GM12878 (cell line): Measurements from ENCODE around the gene ADCY5. TPM values are rescaled to one million over a fixed set of nuclear protein-coding genes. Genes with fewer than 3 reads are reported as not detected.

Source experiments
- ATAC-seq: fragments of 200-7000 bp; cut with Tn5 transposase; 3 replicates; pipeline ENCODE4 v1.9.1; 2020; ENCODE audit warnings: mild to moderate bottlenecking, moderate library complexity
- BruUV-seq: library from RNA; stranded (reverse); fragments of 400-500 nt; replicated peaks from 2 replicates; lab custom pipeline; 2021; lab: Mats Ljungman, UMichigan
- CTCF ChIA-PET: fragments of 300-600 bp; sonication (Branson Sonifier 250); formaldehyde crosslinking; extraction: SDS; loops from one replicate; lab custom pipeline; 2021; ENCODE audit warnings: inconsistent platforms; lab: Yijun Ruan, JAX
- POLR2A ChIA-PET: fragments of 350-600 bp; formaldehyde crosslinking; extraction: SDS; loops from one replicate; lab custom pipeline; 2021; ENCODE audit warnings: inconsistent platforms; lab: Charles Lee
- RAD21 ChIA-PET: fragments of 300-600 bp; sonication (Branson Sonifier 250); formaldehyde crosslinking; loops from one replicate; lab custom pipeline; 2023; ENCODE audit warnings: antibody characterized with exemption; ENCODE audit not compliant: unreplicated experiment; lab: Charles Lee
- SMC1A ChIA-PET: fragments of 300-600 bp; sonication (Branson Sonifier 250); formaldehyde crosslinking; loops from one replicate; lab custom pipeline; 2023; ENCODE audit not compliant: unreplicated experiment, uncharacterized antibody; lab: Charles Lee
- DNase-seq: peaks from one replicate; pipeline ENCODE4 v3.0.0-alpha.2; 2011; ENCODE audit warnings: low read depth, low spot score
- FAIRE-seq: peaks from 3 replicates; lab custom pipeline; 2011; peaks lifted over from hg19 to GRCh38; lab: Jason Lieb, UNC
- H2AFZ ChIP-seq: 2 replicates; pipeline ENCODE4 v1.6.0; 2011; ENCODE audit warnings: low read depth, low read length, control low read depth; ENCODE audit not compliant: control insufficient read depth
- H3K27ac ChIP-seq: 2 replicates; pipeline ENCODE4 v1.5.1; 2011; ENCODE audit warnings: control low read depth; ENCODE audit not compliant: control insufficient read depth, insufficient read depth
- H3K27me3 ChIP-seq, 2 experiments: replicated peaks in 1 of 2; 2 replicates each; pipeline versions ENCODE4 v1.6.0 to v1.6.1; 2011; ENCODE audit warnings: low read length in 1 of 2; ENCODE audit not compliant: control insufficient read depth in 2 of 2, insufficient read depth in 2 of 2
- H3K36me3 ChIP-seq, 2 experiments: 2 replicates each; pipeline ENCODE4 v1.5.1; 2011; ENCODE audit warnings: low read length in 1 of 2; ENCODE audit not compliant: control insufficient read depth in 2 of 2, insufficient read depth in 2 of 2
- H3K4me1 ChIP-seq: 2 replicates; pipeline ENCODE4 v1.6.1; 2011; ENCODE audit warnings: mild to moderate bottlenecking, low read length, moderate library complexity, mixed read lengths; ENCODE audit not compliant: control insufficient read depth, insufficient read depth
- H3K4me2 ChIP-seq: 2 replicates; pipeline ENCODE4 v1.6.0; 2011; ENCODE audit warnings: control low read depth; ENCODE audit not compliant: control insufficient read depth, insufficient read depth
- H3K4me3 ChIP-seq: fragments of 200-600 bp; sonication (generic); 2 replicates; pipeline ENCODE4 v1.5.1; 2016
- H3K79me2 ChIP-seq: 2 replicates; pipeline ENCODE4 v1.6.0; 2011; ENCODE audit warnings: low read length; ENCODE audit not compliant: control insufficient read depth, insufficient read depth
- H3K9ac ChIP-seq: 2 replicates; pipeline ENCODE4 v1.8.0; 2011; ENCODE audit warnings: low read length, control low read depth, mixed read lengths; ENCODE audit not compliant: control insufficient read depth, insufficient read depth
- H3K9me3 ChIP-seq: replicated peaks from 3 replicates; pipeline ENCODE4 v1.5.1; 2011; ENCODE audit warnings: mild to moderate bottlenecking, low read length; ENCODE audit not compliant: control insufficient read depth, insufficient read depth
- H4K20me1 ChIP-seq: 2 replicates; pipeline ENCODE4 v1.6.0; 2011; ENCODE audit not compliant: control insufficient read depth, insufficient read depth
- CBX5 ChIP-seq: sonication (generic); IDR thresholded peaks from 2 replicates; pipeline ENCODE4 v1.6.1; 2016; ENCODE audit warnings: low read depth, moderate library complexity, mild to moderate bottlenecking, inconsistent platforms
- CREB1 ChIP-seq: IDR thresholded peaks from 2 replicates; pipeline ENCODE4 v1.6.1; 2012; ENCODE audit warnings: low read depth, mild to moderate bottlenecking, inconsistent platforms
- NR2C1 ChIP-seq: fragments of 450-650 bp; IDR thresholded peaks from 2 replicates; pipeline ENCODE4 v1.6.1; 2017; ENCODE audit warnings: antibody characterized with exemption, mild to moderate bottlenecking, moderate library complexity
- RAD51 ChIP-seq: fragments of 450-650 bp; IDR thresholded peaks from 2 replicates; pipeline ENCODE4 v1.6.1; 2016; ENCODE audit warnings: moderate library complexity, mild to moderate bottlenecking, inconsistent platforms
- SIN3A ChIP-seq: IDR thresholded peaks from 2 replicates; pipeline ENCODE4 v1.6.1; 2012; ENCODE audit warnings: low read depth, low read length, improper control_type of control experiment
- TBL1XR1 ChIP-seq: IDR thresholded peaks from 2 replicates; pipeline ENCODE4 v1.6.1; 2012; ENCODE audit warnings: low read depth, low read length, improper control_type of control experiment
- WRNIP1 ChIP-seq: IDR thresholded peaks from 2 replicates; pipeline ENCODE4 v1.6.1; 2011; ENCODE audit warnings: low read depth, low read length, improper control_type of control experiment, borderline replicate concordance
- WGBS: methylation state at CpG from one replicate; pipeline ENCODE4 v1.1.6; 2016; ENCODE audit warnings: low lambda C conversion rate; ENCODE audit not compliant: insufficient replicate concordance, insufficient coverage; ENCODE audit errors: missing lambda C conversion rate; 5-methylcytosine and 5-hydroxymethylcytosine counted together
- in situ Hi-C: fragments of 300-500 bp; cut with MboI; formaldehyde crosslinking; loops from 9 replicates; pipeline ENCODE4 v1.14.3; 2018; ENCODE audit warnings: mixed read lengths
- intact Hi-C: fragments of 100-400 bp; cut with micrococcal nuclease; formaldehyde crosslinking; loops from one replicate; pipeline ENCODE4 v1.14.2; 2022; ENCODE audit not compliant: unreplicated experiment
- polyA plus RNA-seq, 11 experiments: library from polyadenylated mRNA; depleted of rRNA in 4 of 11; unstranded in 6 of 11; stranded (reverse) in 5 of 11; fragments of >200 nt; fragmentation: Nextera tagmentation in 4 of 11; fragmentation: Illumina TruSeq in 1 of 11; extraction: Ambion mirVana in 4 of 11; extraction: Trizol in 1 of 11; gene quantifications; 1 replicate in 1 of 11; 2 replicates in 10 of 11; pipeline versions ENCODE4 v1.2.1 to v1.2.3, GENCODE V29; 2011 to 2016; ENCODE audit warnings: inconsistent platforms in 2 of 11, missing spikeins in 2 of 11, low read depth in 1 of 11
- total RNA-seq, 4 experiments: library from RNA; depleted of rRNA in 3 of 4; stranded (reverse); fragments of >200 nt in 3 of 4; fragmentation: Illumina TruSeq in 1 of 4; extraction: Trizol in 1 of 4; gene quantifications; 2 replicates each; pipeline versions ENCODE4 v1.2.1 to v1.2.3, GENCODE V29; 2013 to 2021
- TF ChIP-seq, protein P1 (sequence below): fragments of 450-650 bp; IDR thresholded peaks from 2 replicates; pipeline ENCODE4 v1.6.1; 2017; ENCODE audit warnings: mild to moderate bottlenecking
- TF ChIP-seq, protein P2 (sequence below): fragments of 450-650 bp; formaldehyde crosslinking; IDR thresholded peaks from 2 replicates; pipeline ENCODE4 v1.4.0; 2020; ENCODE audit warnings: mild to moderate bottlenecking, moderate library complexity
- TF ChIP-seq, protein P3 (sequence below): fragments of 450-650 bp; formaldehyde crosslinking; IDR thresholded peaks from 2 replicates; pipeline ENCODE4 v1.4.0; 2022; ENCODE audit warnings: mild to moderate bottlenecking, moderate library complexity
- TF ChIP-seq, protein P4 (sequence below): fragments of 450-650 bp; IDR thresholded peaks from 2 replicates; pipeline ENCODE4 v1.6.1; 2017; ENCODE audit warnings: mild to moderate bottlenecking, low read depth, inconsistent platforms; ENCODE audit not compliant: poor library complexity, severe bottlenecking

ADCY5 gene
- total and polyA plus RNA-seq, 10 of the 15 experiments (the other 5 are each of a cell fraction or from before 2014, with no cell fraction given): under 0.01 to 0.24 (median 0.02) TPM; not detected in 4

DNA sequence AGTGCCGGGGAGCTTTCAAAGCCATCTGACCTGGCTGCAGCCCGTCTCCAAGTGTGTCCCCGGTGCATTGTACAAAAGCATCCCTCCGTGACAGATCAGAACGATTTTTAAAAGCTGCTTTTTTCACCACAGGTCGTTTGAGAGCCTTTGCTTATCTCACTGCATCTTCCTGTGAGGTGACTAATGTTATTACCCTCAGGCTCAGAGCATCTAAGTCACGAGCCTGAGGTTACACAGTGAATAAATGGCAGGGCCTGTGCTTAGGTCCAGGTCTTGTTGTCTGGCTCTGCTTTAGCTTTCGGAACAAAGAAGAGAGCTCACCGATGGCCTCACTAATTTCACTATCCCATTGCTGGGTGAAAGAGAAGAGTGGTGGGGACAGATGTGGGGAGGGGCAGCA, 163.8 kb downstream of the ADCY5 start:
- ChIA-PET RAD21 (no interaction called here), CTCF (interaction anchor here (1.2 kb wide), 1 partner anchor 22 kb away, joined by 3 read pairs; no protein-coding TSS in a partner anchor), POLR2A (no interaction called here), SMC1A (no interaction called here)
- Histone ChIP-seq H3K36me3 (no peaks in the 10 kb centered on the region), H3K4me1 (no peaks in the 10 kb centered on the region), H4K20me1 (no peaks in the 10 kb centered on the region), H3K4me2 (no peak overlapping the region), H3K4me3 (no peak overlapping the region), H2AFZ (no peak overlapping the region), H3K9me3 (no peaks in the 10 kb centered on the region), H3K9ac (no peak overlapping the region), H3K27me3 (no peaks in the 10 kb centered on the region), H3K79me2 (no peaks in the 10 kb centered on the region), H3K27ac (no peak overlapping the region)
- DNase-seq: no peak
- BruUV-seq: no TSS peak
- no peak for ATAC-seq
- intact Hi-C loops: no loop called here
- no peak for FAIRE-seq
- 51% methylated on average over 9 of the region's 9 CpGs for WGBS
- in situ Hi-C loops: no loop called here
- TF ChIP-seq, protein P1, sequence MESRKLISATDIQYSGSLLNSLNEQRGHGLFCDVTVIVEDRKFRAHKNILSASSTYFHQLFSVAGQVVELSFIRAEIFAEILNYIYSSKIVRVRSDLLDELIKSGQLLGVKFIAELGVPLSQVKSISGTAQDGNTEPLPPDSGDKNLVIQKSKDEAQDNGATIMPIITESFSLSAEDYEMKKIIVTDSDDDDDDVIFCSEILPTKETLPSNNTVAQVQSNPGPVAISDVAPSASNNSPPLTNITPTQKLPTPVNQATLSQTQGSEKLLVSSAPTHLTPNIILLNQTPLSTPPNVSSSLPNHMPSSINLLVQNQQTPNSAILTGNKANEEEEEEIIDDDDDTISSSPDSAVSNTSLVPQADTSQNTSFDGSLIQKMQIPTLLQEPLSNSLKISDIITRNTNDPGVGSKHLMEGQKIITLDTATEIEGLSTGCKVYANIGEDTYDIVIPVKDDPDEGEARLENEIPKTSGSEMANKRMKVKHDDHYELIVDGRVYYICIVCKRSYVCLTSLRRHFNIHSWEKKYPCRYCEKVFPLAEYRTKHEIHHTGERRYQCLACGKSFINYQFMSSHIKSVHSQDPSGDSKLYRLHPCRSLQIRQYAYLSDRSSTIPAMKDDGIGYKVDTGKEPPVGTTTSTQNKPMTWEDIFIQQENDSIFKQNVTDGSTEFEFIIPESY: no peak
- TF ChIP-seq NR2C1: no peak
- TF ChIP-seq, protein P2, sequence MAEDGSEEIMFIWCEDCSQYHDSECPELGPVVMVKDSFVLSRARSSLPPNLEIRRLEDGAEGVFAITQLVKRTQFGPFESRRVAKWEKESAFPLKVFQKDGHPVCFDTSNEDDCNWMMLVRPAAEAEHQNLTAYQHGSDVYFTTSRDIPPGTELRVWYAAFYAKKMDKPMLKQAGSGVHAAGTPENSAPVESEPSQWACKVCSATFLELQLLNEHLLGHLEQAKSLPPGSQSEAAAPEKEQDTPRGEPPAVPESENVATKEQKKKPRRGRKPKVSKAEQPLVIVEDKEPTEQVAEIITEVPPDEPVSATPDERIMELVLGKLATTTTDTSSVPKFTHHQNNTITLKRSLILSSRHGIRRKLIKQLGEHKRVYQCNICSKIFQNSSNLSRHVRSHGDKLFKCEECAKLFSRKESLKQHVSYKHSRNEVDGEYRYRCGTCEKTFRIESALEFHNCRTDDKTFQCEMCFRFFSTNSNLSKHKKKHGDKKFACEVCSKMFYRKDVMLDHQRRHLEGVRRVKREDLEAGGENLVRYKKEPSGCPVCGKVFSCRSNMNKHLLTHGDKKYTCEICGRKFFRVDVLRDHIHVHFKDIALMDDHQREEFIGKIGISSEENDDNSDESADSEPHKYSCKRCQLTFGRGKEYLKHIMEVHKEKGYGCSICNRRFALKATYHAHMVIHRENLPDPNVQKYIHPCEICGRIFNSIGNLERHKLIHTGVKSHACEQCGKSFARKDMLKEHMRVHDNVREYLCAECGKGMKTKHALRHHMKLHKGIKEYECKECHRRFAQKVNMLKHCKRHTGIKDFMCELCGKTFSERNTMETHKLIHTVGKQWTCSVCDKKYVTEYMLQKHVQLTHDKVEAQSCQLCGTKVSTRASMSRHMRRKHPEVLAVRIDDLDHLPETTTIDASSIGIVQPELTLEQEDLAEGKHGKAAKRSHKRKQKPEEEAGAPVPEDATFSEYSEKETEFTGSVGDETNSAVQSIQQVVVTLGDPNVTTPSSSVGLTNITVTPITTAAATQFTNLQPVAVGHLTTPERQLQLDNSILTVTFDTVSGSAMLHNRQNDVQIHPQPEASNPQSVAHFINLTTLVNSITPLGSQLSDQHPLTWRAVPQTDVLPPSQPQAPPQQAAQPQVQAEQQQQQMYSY: no peak
- TF ChIP-seq WRNIP1: no peak
- TF ChIP-seq, protein P3, sequence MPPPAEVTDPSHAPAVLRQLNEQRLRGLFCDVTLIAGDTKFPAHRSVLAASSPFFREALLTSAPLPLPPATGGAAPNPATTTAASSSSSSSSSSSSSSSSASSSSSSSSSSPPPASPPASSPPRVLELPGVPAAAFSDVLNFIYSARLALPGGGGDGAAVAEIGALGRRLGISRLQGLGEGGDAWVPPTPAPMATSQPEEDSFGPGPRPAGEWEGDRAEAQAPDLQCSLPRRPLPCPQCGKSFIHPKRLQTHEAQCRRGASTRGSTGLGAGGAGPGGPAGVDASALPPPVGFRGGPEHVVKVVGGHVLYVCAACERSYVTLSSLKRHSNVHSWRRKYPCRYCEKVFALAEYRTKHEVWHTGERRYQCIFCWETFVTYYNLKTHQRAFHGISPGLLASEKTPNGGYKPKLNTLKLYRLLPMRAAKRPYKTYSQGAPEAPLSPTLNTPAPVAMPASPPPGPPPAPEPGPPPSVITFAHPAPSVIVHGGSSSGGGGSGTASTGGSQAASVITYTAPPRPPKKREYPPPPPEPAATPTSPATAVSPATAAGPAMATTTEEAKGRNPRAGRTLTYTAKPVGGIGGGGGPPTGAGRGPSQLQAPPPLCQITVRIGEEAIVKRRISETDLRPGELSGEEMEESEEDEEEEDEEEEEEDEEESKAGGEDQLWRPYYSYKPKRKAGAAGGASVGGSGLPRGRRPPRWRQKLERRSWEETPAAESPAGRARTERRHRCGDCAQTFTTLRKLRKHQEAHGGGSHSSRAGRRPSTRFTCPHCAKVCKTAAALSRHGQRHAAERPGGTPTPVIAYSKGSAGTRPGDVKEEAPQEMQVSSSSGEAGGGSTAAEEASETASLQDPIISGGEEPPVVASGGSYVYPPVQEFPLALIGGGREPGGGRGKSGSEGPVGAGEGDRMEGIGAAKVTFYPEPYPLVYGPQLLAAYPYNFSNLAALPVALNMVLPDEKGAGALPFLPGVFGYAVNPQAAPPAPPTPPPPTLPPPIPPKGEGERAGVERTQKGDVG (CRISPR knock-in tag): no peak
- TF ChIP-seq CREB1: no peak
- no peak for TF ChIP-seq RAD51
- TF ChIP-seq CBX5: no peak
- TF ChIP-seq, protein P4, sequence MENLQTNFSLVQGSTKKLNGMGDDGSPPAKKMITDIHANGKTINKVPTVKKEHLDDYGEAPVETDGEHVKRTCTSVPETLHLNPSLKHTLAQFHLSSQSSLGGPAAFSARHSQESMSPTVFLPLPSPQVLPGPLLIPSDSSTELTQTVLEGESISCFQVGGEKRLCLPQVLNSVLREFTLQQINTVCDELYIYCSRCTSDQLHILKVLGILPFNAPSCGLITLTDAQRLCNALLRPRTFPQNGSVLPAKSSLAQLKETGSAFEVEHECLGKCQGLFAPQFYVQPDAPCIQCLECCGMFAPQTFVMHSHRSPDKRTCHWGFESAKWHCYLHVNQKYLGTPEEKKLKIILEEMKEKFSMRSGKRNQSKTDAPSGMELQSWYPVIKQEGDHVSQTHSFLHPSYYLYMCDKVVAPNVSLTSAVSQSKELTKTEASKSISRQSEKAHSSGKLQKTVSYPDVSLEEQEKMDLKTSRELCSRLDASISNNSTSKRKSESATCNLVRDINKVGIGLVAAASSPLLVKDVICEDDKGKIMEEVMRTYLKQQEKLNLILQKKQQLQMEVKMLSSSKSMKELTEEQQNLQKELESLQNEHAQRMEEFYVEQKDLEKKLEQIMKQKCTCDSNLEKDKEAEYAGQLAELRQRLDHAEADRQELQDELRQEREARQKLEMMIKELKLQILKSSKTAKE: no peak
- TF ChIP-seq SIN3A: no peak
- TF ChIP-seq TBL1XR1: no peak
